H1 (cell line): ENCODE measurements around the gene NKAIN2. TPM values are rescaled to one million over a fixed set of nuclear protein-coding genes. Genes with fewer than 3 reads are reported as not detected.
"Not testable (repeated sequence)": the region's sequence is repeated elsewhere in the genome, so short reads cannot be mapped to it uniquely, and the experiment has no call there.

Experiments
- CTCF ChIA-PET: fragments of 300-600 bp; sonication (Branson Sonifier 250); formaldehyde crosslinking; loops from one replicate; lab custom pipeline; 2021; ENCODE audit not compliant: partially characterized antibody; lab: Charles Lee
- POLR2A ChIA-PET: fragments of 300-600 bp; sonication (Branson Sonifier 250); formaldehyde crosslinking; loops from one replicate; lab custom pipeline; 2021; ENCODE audit warnings: inconsistent platforms; ENCODE audit not compliant: partially characterized antibody; lab: Charles Lee
- DNase-seq, 2 experiments: peaks; one replicate each; pipeline versions ENCODE4 v3.0.0 to v3.0.0-alpha.2; 2010 to 2022; ENCODE audit warnings: low spot score in 2 of 2, low read depth in 1 of 2, mixed read lengths in 1 of 2
- FAIRE-seq: peaks from 2 replicates; lab custom pipeline; 2011; peaks lifted over from hg19 to GRCh38; lab: Jason Lieb, UNC
- H2AFZ ChIP-seq: 2 replicates; pipeline ENCODE4 v1.8.1; 2012; ENCODE audit warnings: low read length, inconsistent platforms
- H2AK5ac ChIP-seq: 2 replicates; pipeline ENCODE4 v1.6.1; 2013; ENCODE audit warnings: low read depth, low read length
- H2BK120ac ChIP-seq: replicated peaks from 2 replicates; pipeline ENCODE3; 2013; ENCODE audit warnings: low read depth, low read length, inconsistent platforms
- H2BK12ac ChIP-seq: 2 replicates; pipeline ENCODE4 v1.6.1; 2013; ENCODE audit warnings: low read depth, low read length
- H2BK15ac ChIP-seq: 2 replicates; pipeline ENCODE4 v1.6.1; 2013; ENCODE audit warnings: low read length
- H2BK20ac ChIP-seq: 2 replicates; pipeline ENCODE4 v1.6.1; 2013; ENCODE audit warnings: low read length
- H2BK5ac ChIP-seq: 2 replicates; pipeline ENCODE4 v1.6.1; 2013; ENCODE audit warnings: low read depth, low read length
- H3K14ac ChIP-seq: 2 replicates; pipeline ENCODE4 v1.6.1; 2013; ENCODE audit warnings: inconsistent platforms; ENCODE audit not compliant: insufficient read length
- H3K18ac ChIP-seq: 2 replicates; pipeline ENCODE4 v1.6.1; 2013; ENCODE audit warnings: low read length; ENCODE audit errors: extremely low read depth
- H3K23ac ChIP-seq: 2 replicates; pipeline ENCODE4 v1.6.1; 2013; ENCODE audit warnings: inconsistent platforms; ENCODE audit not compliant: insufficient read length
- H3K23me2 ChIP-seq: 2 replicates; pipeline ENCODE4 v1.6.1; 2013; ENCODE audit warnings: low read depth, low read length
- H3K27ac ChIP-seq: 2 replicates; pipeline ENCODE4 v1.6.1; 2011; ENCODE audit warnings: low read depth, low read length, inconsistent platforms
- H3K27me3 ChIP-seq, 4 experiments: replicated peaks in 1 of 4; 1 replicate in 1 of 4; 2 replicates in 3 of 4; pipeline versions ENCODE4 v1.6.1 to v1.8.1; 2011 to 2013; ENCODE audit warnings: low read length in 3 of 4, mild to moderate bottlenecking in 3 of 4, inconsistent platforms in 2 of 4, mixed read lengths in 2 of 4, moderate library complexity in 1 of 4; ENCODE audit not compliant: control insufficient read depth in 3 of 4, insufficient read depth in 3 of 4; ENCODE audit errors: extremely low read depth in 1 of 4
- H3K36me3 ChIP-seq, 4 experiments: 2 replicates each; pipeline versions ENCODE4 v1.6.1 to v1.8.1; 2011 to 2013; ENCODE audit warnings: mild to moderate bottlenecking in 4 of 4, low read length in 3 of 4, moderate library complexity in 2 of 4, control low read depth in 1 of 4, inconsistent platforms in 1 of 4; ENCODE audit not compliant: insufficient read depth in 4 of 4, control insufficient read depth in 2 of 4
- H3K4ac ChIP-seq: replicated peaks from 2 replicates; pipeline ENCODE3; 2013; ENCODE audit warnings: low read length, low read depth, mixed read lengths, inconsistent platforms; ENCODE audit not compliant: insufficient read length
- H3K4me1 ChIP-seq, 4 experiments: replicated peaks in 1 of 4; 1 replicate in 1 of 4; 2 replicates in 3 of 4; pipeline versions ENCODE4 v1.6.1 to v1.8.1; 2011 to 2013; ENCODE audit warnings: low read length in 3 of 4, inconsistent platforms in 2 of 4, mixed read lengths in 1 of 4; ENCODE audit not compliant: insufficient read depth in 4 of 4, control insufficient read depth in 3 of 4
- H3K4me2 ChIP-seq, 2 experiments: 2 replicates each; pipeline versions ENCODE4 v1.6.1 to v1.8.1; 2011 to 2013; ENCODE audit warnings: low read depth in 2 of 2, low read length in 2 of 2, control low read depth in 1 of 2, inconsistent platforms in 1 of 2, mild to moderate bottlenecking in 1 of 2; ENCODE audit not compliant: insufficient read depth in 1 of 2
- H3K4me3 ChIP-seq, 4 experiments: fragments of 200-600, 300-600 bp in 1 of 4; sonication (generic), shearing (Covaris generic), sonication (Bioruptor Twin) in 1 of 4; 2 replicates each; pipeline versions ENCODE4 v1.5.1 to v1.8.1; 2011 to 2016; ENCODE audit warnings: low read length in 4 of 4, low read depth in 3 of 4, control low read depth in 2 of 4, inconsistent platforms in 2 of 4, mild to moderate bottlenecking in 2 of 4, mixed read lengths in 1 of 4, moderate library complexity in 1 of 4; ENCODE audit not compliant: insufficient read depth in 2 of 4; ENCODE audit errors: extremely low read depth in 1 of 4
- H3K56ac ChIP-seq: replicated peaks from 2 replicates; pipeline ENCODE3; 2013; ENCODE audit warnings: low read depth, mild to moderate bottlenecking, mixed read lengths, low read length, inconsistent platforms; ENCODE audit not compliant: insufficient read length
- H3K79me1 ChIP-seq: 2 replicates; pipeline ENCODE4 v1.6.1; 2013; ENCODE audit warnings: low read depth, low read length, control low read depth
- H3K79me2 ChIP-seq, 2 experiments: 2 replicates each; pipeline versions ENCODE4 v1.6.1 to v1.8.1; 2012 to 2013; ENCODE audit warnings: low read length in 2 of 2, mild to moderate bottlenecking in 2 of 2, inconsistent platforms in 1 of 2; ENCODE audit not compliant: insufficient read depth in 2 of 2, control insufficient read depth in 1 of 2
- H3K9ac ChIP-seq, 4 experiments: replicated peaks in 1 of 4; 1 replicate in 1 of 4; 2 replicates in 3 of 4; pipeline versions ENCODE4 v1.6.1 to v1.8.1; 2011 to 2013; ENCODE audit warnings: low read depth in 3 of 4, low read length in 3 of 4, control low read depth in 2 of 4, mild to moderate bottlenecking in 2 of 4, moderate library complexity in 2 of 4, inconsistent platforms in 1 of 4; ENCODE audit errors: extremely low read depth in 1 of 4
- H3K9me3 ChIP-seq, 2 experiments: 2 replicates each; pipeline versions ENCODE4 v1.6.1 to v1.8.1; 2012 to 2013; ENCODE audit warnings: mild to moderate bottlenecking in 2 of 2, moderate library complexity in 2 of 2, control low read depth in 1 of 2, inconsistent platforms in 1 of 2, low read depth in 1 of 2, low read length in 1 of 2, mixed read lengths in 1 of 2; ENCODE audit not compliant: insufficient read depth in 2 of 2
- H4K20me1 ChIP-seq, 2 experiments: replicated peaks in 1 of 2; 2 replicates each; pipeline versions ENCODE3 to v1.8.1; 2011 to 2013; ENCODE audit warnings: inconsistent platforms in 2 of 2, low read length in 2 of 2, mild to moderate bottlenecking in 1 of 2; ENCODE audit not compliant: insufficient read depth in 2 of 2, control insufficient read depth in 1 of 2
- H4K5ac ChIP-seq: 2 replicates; pipeline ENCODE4 v1.6.1; 2013; ENCODE audit warnings: low read length, low read depth, mixed read lengths, inconsistent platforms; ENCODE audit not compliant: insufficient read length
- H4K8ac ChIP-seq: 2 replicates; pipeline ENCODE4 v1.8.0; 2013; ENCODE audit warnings: mild to moderate bottlenecking, moderate library complexity, low read length, inconsistent platforms; ENCODE audit not compliant: insufficient read depth; ENCODE audit errors: extremely low read depth
- H4K91ac ChIP-seq: replicated peaks from 2 replicates; pipeline ENCODE3; 2013; ENCODE audit warnings: low read length, mixed read lengths, inconsistent platforms; ENCODE audit not compliant: insufficient read length
- CBX8 ChIP-seq: fragments of 300-800, 300-1000 bp; sonication (generic); IDR thresholded peaks from 2 replicates; pipeline ENCODE4 v1.7.1; 2016; ENCODE audit warnings: low read depth, low read length, borderline replicate concordance
- CHD2 ChIP-seq: IDR thresholded peaks from 2 replicates; pipeline ENCODE4 v1.6.1; 2012; ENCODE audit warnings: low read length, improper control_type of control experiment
- GABPA ChIP-seq: IDR thresholded peaks from 2 replicates; pipeline ENCODE4 v1.6.1; 2011; ENCODE audit warnings: mild to moderate bottlenecking, low read length, moderate library complexity, borderline replicate concordance; ENCODE audit not compliant: insufficient read depth
- JUND ChIP-seq: IDR thresholded peaks from 2 replicates; pipeline ENCODE4 v1.6.1; 2011; ENCODE audit warnings: mild to moderate bottlenecking, improper control_type of control experiment, low read length
- RFX5 ChIP-seq: IDR thresholded peaks from 2 replicates; pipeline ENCODE4 v1.6.1; 2011; ENCODE audit warnings: low read depth, low read length, improper control_type of control experiment, borderline replicate concordance
- SAP30 ChIP-seq: fragments of 300-600 bp; sonication (generic); IDR thresholded peaks from 2 replicates; pipeline ENCODE4 v1.7.1; 2012; ENCODE audit warnings: low read length, moderate library complexity, mild to moderate bottlenecking, inconsistent platforms; ENCODE audit not compliant: insufficient read depth, insufficient replicate concordance
- WGBS, 2 experiments: shearing (Covaris generic) in 1 of 2; methylation state at CpG; one replicate each; pipeline versions ENCODE4 v1.1.6 to v1.1.7; 2013 to 2015; ENCODE audit warnings: low lambda C conversion rate in 2 of 2, mixed read lengths in 2 of 2, inconsistent platforms in 1 of 2, low coverage in 1 of 2, missing lambda C conversion rate in 1 of 2; ENCODE audit not compliant: insufficient replicate concordance in 2 of 2, insufficient coverage in 1 of 2, insufficient read length in 1 of 2; ENCODE audit errors: extremely low coverage in 1 of 2, missing lambda C conversion rate in 1 of 2; 5-methylcytosine and 5-hydroxymethylcytosine counted together
- polyA plus RNA-seq, 7 experiments: library from polyadenylated mRNA; depleted of rRNA in 3 of 7; stranded (reverse) in 5 of 7; unstranded in 2 of 7; fragments of >200 nt in 5 of 7; fragments of 200-250 nt in 2 of 7; gene quantifications; 1 replicate in 5 of 7; 2 replicates in 1 of 7; 4 replicates in 1 of 7; pipeline versions ENCODE4 v1.2.1 to v1.2.3, GENCODE V29; 2011 to 2013; ENCODE audit warnings: missing spikeins in 2 of 7, mixed read lengths in 2 of 7
- total RNA-seq: library from RNA; stranded (reverse); fragmentation: NEBNext Ultra II Directional; extraction: Animal tissue kit (Norgen Biotek cat#: 25700); gene quantifications from 2 replicates; pipeline ENCODE4 v1.2.1, GENCODE V29; 2021
- TF ChIP-seq, protein P1 (sequence below): IDR thresholded peaks from 2 replicates; pipeline ENCODE4 v1.6.1; 2011; ENCODE audit warnings: low read length, improper control_type of control experiment

NKAIN2 gene
- total and polyA plus RNA-seq, 2 of the 8 experiments (the other 6 are each of a cell fraction or from before 2014, with no cell fraction given): 0.20 to 0.34 TPM

GRCh38 chr6:124463271-124463670 is 659.6 kb downstream of the NKAIN2 start (continued):
- TF ChIP-seq SAP30: no peak
- no peak for TF ChIP-seq GABPA
- TF ChIP-seq, protein P1, sequence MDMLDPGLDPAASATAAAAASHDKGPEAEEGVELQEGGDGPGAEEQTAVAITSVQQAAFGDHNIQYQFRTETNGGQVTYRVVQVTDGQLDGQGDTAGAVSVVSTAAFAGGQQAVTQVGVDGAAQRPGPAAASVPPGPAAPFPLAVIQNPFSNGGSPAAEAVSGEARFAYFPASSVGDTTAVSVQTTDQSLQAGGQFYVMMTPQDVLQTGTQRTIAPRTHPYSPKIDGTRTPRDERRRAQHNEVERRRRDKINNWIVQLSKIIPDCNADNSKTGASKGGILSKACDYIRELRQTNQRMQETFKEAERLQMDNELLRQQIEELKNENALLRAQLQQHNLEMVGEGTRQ: no peak
- TF ChIP-seq JUND: no peak
- TF ChIP-seq CHD2: no peak
- TF ChIP-seq CBX8: no peak
- no peak for TF ChIP-seq RFX5

GRCh38 chr6:124464600-124464999 is 660.9 kb downstream of the NKAIN2 start:
- H2BK15ac ChIP-seq, H3K4me1 ChIP-seq, H3K56ac ChIP-seq, H3K4ac ChIP-seq, H3K27me3 ChIP-seq, H2BK20ac ChIP-seq, H4K5ac ChIP-seq, H4K8ac ChIP-seq, H3K18ac ChIP-seq, H3K23ac ChIP-seq, H4K20me1 ChIP-seq, DNase-seq, H2AFZ ChIP-seq, CTCF ChIA-PET, H3K4me3 ChIP-seq, H3K23me2 ChIP-seq, H3K27ac ChIP-seq, H3K9me3 ChIP-seq, H2BK120ac ChIP-seq, H3K79me2 ChIP-seq, FAIRE-seq, H4K91ac ChIP-seq, H3K79me1 ChIP-seq, H3K14ac ChIP-seq, H3K9ac ChIP-seq, H3K4me2 ChIP-seq, H3K36me3 ChIP-seq, H2BK5ac ChIP-seq, H2AK5ac ChIP-seq, H2BK12ac ChIP-seq: not testable (repeated sequence)
- POLR2A ChIA-PET: interaction anchor here (1.0 kb wide), 1 partner anchor 11 kb away, joined by 3 read pairs; no protein-coding TSS in a partner anchor
- 92% methylated on average over 2 of the region's 2 CpGs; no CpG with 5 or more reads in 1 of the 2 experiments for WGBS, 2 experiments
